Measurements from ENCODE around the gene LIMS3.
"Not testable (repeated sequence)": the region's sequence is repeated elsewhere in the genome, so short reads cannot be mapped to it uniquely, and the experiment has no call there.

GRCh38 chr2:109920162-109920561 is 21.7 kb downstream of the LIMS3 start:
- TF ChIP-seq CTCF, EP300, POLR2AphosphoS5, POLR2A (IDR thresholded peaks at IDR 0.05): not testable (repeated sequence)
